SU-DHL-6 (cell line): ENCODE measurements around the gene CBLL1.

Experiments used
- H2AFZ ChIP-seq: fragments of 200-600 bp; sonication (generic); 2 replicates; pipeline ENCODE4 v1.6.1; 2014; ENCODE audit warnings: low read depth, mild to moderate bottlenecking, moderate library complexity, mixed read lengths, antibody characterized with exemption, low read length; ENCODE audit not compliant: severe bottlenecking
- H3F3A ChIP-seq: fragments of 200-600 bp; shearing (Covaris generic); 2 replicates; pipeline ENCODE4 v1.6.0; 2016; ENCODE audit warnings: antibody characterized with exemption, mild to moderate bottlenecking; ENCODE audit not compliant: insufficient read depth
- H3K27ac ChIP-seq: fragments of 200-600 bp; sonication (generic); 2 replicates; pipeline ENCODE4 v1.5.1; 2016; ENCODE audit warnings: low read depth, mild to moderate bottlenecking, low read length, moderate library complexity, mixed read lengths
- H3K27me3 ChIP-seq: fragments of 200-600 bp; sonication (generic), shearing (Covaris generic); 2 replicates; pipeline ENCODE4 v1.6.0; 2014; ENCODE audit warnings: mild to moderate bottlenecking, low read length
- H3K36me3 ChIP-seq: fragments of 200-600 bp; sonication (generic); 2 replicates; pipeline ENCODE4 v1.6.1; 2014; ENCODE audit warnings: mild to moderate bottlenecking, low read length, mixed read lengths
- H3K4me2 ChIP-seq: fragments of 300-600, 200-600 bp; shearing (Covaris generic), sonication (generic); 2 replicates; pipeline ENCODE4 v1.6.0; 2014; ENCODE audit warnings: low read length, low read depth, mild to moderate bottlenecking; ENCODE audit not compliant: poor library complexity, severe bottlenecking
- H3K4me3 ChIP-seq: fragments of 200-600 bp; sonication (generic); 2 replicates; pipeline ENCODE4 v1.5.1; 2014; ENCODE audit warnings: antibody characterized with exemption, low read length, mild to moderate bottlenecking, mixed read lengths; ENCODE audit not compliant: insufficient read depth, poor library complexity, severe bottlenecking
- H3K79me2 ChIP-seq: fragments of 200-600 bp; sonication (generic); 2 replicates; pipeline ENCODE4 v1.6.1; 2014; ENCODE audit warnings: mild to moderate bottlenecking, low read length, moderate library complexity; ENCODE audit not compliant: insufficient read depth
- H3K9ac ChIP-seq: fragments of 200-600 bp; sonication (generic); 2 replicates; pipeline ENCODE4 v1.7.0; 2014; ENCODE audit warnings: mild to moderate bottlenecking, low read length
- H3K9me2 ChIP-seq: fragments of 200-600 bp; sonication (generic); replicated peaks from 2 replicates; pipeline ENCODE4 v1.6.1; 2014; ENCODE audit warnings: low read length; ENCODE audit not compliant: insufficient read depth
- H3K9me3 ChIP-seq: fragments of 200-600 bp; sonication (generic); 2 replicates; pipeline ENCODE4 v1.6.1; 2014; ENCODE audit warnings: low read length, mixed read lengths; ENCODE audit not compliant: insufficient read depth
- H4K20me1 ChIP-seq: fragments of 200-600 bp; sonication (generic); 2 replicates; pipeline ENCODE4 v1.6.1; 2014; ENCODE audit warnings: low read depth, mild to moderate bottlenecking, antibody characterized with exemption, low read length, moderate library complexity, mixed read lengths
- CTCF ChIP-seq: fragments of 200-600 bp; sonication (generic); IDR thresholded peaks from one replicate; pipeline ENCODE4 v1.5.1; 2017; ENCODE audit warnings: antibody characterized with exemption, mild to moderate bottlenecking, low read length, moderate library complexity; ENCODE audit not compliant: insufficient read depth, poor library complexity, severe bottlenecking
- EZH2phosphoT487 ChIP-seq: fragments of 200-600 bp; sonication (generic), shearing (Covaris generic); conservative IDR thresholded peaks from 2 replicates; pipeline ENCODE4 v1.6.1; 2018; ENCODE audit warnings: mild to moderate bottlenecking, antibody characterized with exemption, low read length, moderate library complexity, mixed read lengths

CBLL1 gene, protein sequence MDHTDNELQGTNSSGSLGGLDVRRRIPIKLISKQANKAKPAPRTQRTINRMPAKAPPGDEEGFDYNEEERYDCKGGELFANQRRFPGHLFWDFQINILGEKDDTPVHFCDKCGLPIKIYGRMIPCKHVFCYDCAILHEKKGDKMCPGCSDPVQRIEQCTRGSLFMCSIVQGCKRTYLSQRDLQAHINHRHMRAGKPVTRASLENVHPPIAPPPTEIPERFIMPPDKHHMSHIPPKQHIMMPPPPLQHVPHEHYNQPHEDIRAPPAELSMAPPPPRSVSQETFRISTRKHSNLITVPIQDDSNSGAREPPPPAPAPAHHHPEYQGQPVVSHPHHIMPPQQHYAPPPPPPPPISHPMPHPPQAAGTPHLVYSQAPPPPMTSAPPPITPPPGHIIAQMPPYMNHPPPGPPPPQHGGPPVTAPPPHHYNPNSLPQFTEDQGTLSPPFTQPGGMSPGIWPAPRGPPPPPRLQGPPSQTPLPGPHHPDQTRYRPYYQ

GRCh38 chr7:107743567-107744344 is at the start of gene CBLL1:
CBLL1 (plus strand) TSS chr7:107744142; CDS start chr7:107744164, 22 bp downstream.
- Histone ChIP-seq H3K79me2 (peaks cover 48% of the 10 kb centered on the region), H4K20me1 (peaks cover 39% of the 10 kb centered on the region), H3K27me3 (no peaks in the 10 kb centered on the region), H3K4me2 (peak within 1 kb of the TSS; percentile 87), H3K36me3 (peaks cover 11% of the 10 kb centered on the region; the same call in 1 of the 2 replicates), H3K9me3 (no peaks in the 10 kb centered on the region), H3K9me2 (no peaks in the 10 kb centered on the region), H2AFZ (peak within 1 kb of the TSS; percentile 80), H3K9ac (peak within 1 kb of the TSS; percentile 77), H3F3A (peaks cover 16% of the 10 kb centered on the region), H3K27ac (peak within 1 kb of the TSS; percentile 89), H3K4me3 (peak within 1 kb of the TSS; percentile 90)
- TF ChIP-seq CTCF (peak; percentile 83), EZH2phosphoT487 (no peak)

DNA sequence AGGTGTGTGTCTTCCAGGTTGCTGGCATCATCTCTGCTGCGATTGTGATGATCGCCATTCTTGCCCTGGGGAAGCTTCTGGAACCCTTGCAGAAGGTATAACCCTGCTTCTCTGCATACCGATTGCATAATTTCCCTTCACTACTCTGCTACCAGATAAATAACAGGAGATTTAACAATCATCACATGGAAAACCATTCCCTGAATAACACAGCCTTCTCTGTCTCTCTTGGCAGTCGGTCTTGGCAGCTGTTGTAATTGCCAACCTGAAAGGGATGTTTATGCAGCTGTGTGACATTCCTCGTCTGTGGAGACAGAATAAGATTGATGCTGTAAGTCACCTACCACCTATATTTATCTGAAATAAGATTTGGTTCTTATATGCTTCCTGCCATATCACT is 49.6 kb upstream of the CBLL1 start:
- Histone ChIP-seq H3K4me2 (no peak overlapping the region), H3K36me3 (no peaks in the 10 kb centered on the region), H3K9me2 (no peaks in the 10 kb centered on the region), H3K79me2 (no peaks in the 10 kb centered on the region), H3K27ac (no peak overlapping the region), H3K9ac (no peak overlapping the region), H2AFZ (no peak overlapping the region), H3K4me3 (no peak overlapping the region), H3K9me3 (no peaks in the 10 kb centered on the region), H3K27me3 (no peaks in the 10 kb centered on the region), H3F3A (no peaks in the 10 kb centered on the region), H4K20me1 (no peaks in the 10 kb centered on the region)
- TF ChIP-seq CTCF (no peak), EZH2phosphoT487 (no peak)

GRCh38 chr7:107696330-107696946 is 47.5 kb upstream of the CBLL1 start:
- no peak overlapping the region for H3K4me3 ChIP-seq
- no peaks in the 10 kb centered on the region for H4K20me1 ChIP-seq
- H3K4me2 ChIP-seq, result no peak overlapping the region
- H3K27me3 ChIP-seq, result no peaks in the 10 kb centered on the region
- TF ChIP-seq CTCF (no peak), EZH2phosphoT487 (no peak)
- H3F3A ChIP-seq, result no peaks in the 10 kb centered on the region
- no peak overlapping the region for H2AFZ ChIP-seq
- no peaks in the 10 kb centered on the region for H3K9me3 ChIP-seq
- H3K9ac ChIP-seq, result no peak overlapping the region
- H3K79me2 ChIP-seq, result no peaks in the 10 kb centered on the region
- no peak overlapping the region for H3K27ac ChIP-seq
- no peaks in the 10 kb centered on the region for H3K9me2 ChIP-seq
- H3K36me3 ChIP-seq, result no peaks in the 10 kb centered on the region
